Activated T-cell treated with anti-CD3 and anti-CD28 coated beads, Interleukin-2, amount 50 U/mL, for 4 hours (primary cell): ENCODE results near the gene TMSB4X. TPM values are rescaled to one million over a fixed set of nuclear protein-coding genes. Genes with fewer than 3 reads are reported as not detected.
A peak's percentile ranks its signal among the peaks of the same experiment; 100 is the strongest.
"Not testable (repeated sequence)": the region's sequence is repeated elsewhere in the genome, so short reads cannot be mapped to it uniquely, and the experiment has no call there.

Experiments used
- ATAC-seq, 2 donors: fragments of 200-7000 bp; cut with Tn5 transposase; one replicate each; pipeline ENCODE4 v1.10.0; 2021
- DNase-seq: peaks from one replicate; pipeline ENCODE4 v3.0.0-alpha.2; 2020
- H3K27me3 Mint-ChIP-seq: one replicate; pipeline ENCODE4 v1.8.0; 2021; ENCODE audit warnings: low read depth, mixed read lengths
- H3K36me3 Mint-ChIP-seq: one replicate; pipeline ENCODE4 v1.8.0; 2022; ENCODE audit warnings: mixed read lengths; ENCODE audit not compliant: insufficient read depth
- H3K4me1 Mint-ChIP-seq: one replicate; pipeline ENCODE4 v1.8.0; 2021; ENCODE audit warnings: low read depth, mixed read lengths
- H3K4me3 Mint-ChIP-seq: one replicate; pipeline ENCODE4 v1.8.0; 2021; ENCODE audit warnings: mild to moderate bottlenecking, moderate library complexity, mixed read lengths
- H3K9me3 Mint-ChIP-seq: one replicate; pipeline ENCODE4 v1.8.0; 2021; ENCODE audit warnings: mixed read lengths
- total RNA-seq, 3 donors: library from RNA; stranded (reverse); gene quantifications; one replicate each; pipeline ENCODE4 v1.2.1, GENCODE V29; 2021

TMSB4X gene
- total RNA-seq, 3 donors from 2014 or later: 1,344 to 1,576 (median 1,475) TPM

- not testable (repeated sequence) for H3K9me3 Mint-ChIP-seq, H3K27me3 Mint-ChIP-seq, DNase-seq, H3K4me3 Mint-ChIP-seq, H3K36me3 Mint-ChIP-seq, ATAC-seq
- peaks cover 55% of the 10 kb centered on the region for H3K4me1 Mint-ChIP-seq
These were observed 11.6 kb upstream of the TMSB4X start for GRCh38 chrX:12963210-12963850.

- H3K4me3 Mint-ChIP-seq: no peak overlapping the region
- DNase-seq (no peak), ATAC-seq (no peak)
- H3K4me1 Mint-ChIP-seq: peaks cover 56% of the 10 kb centered on the region
- H3K36me3 Mint-ChIP-seq: no peaks in the 10 kb centered on the region
- H3K27me3 Mint-ChIP-seq: no peaks in the 10 kb centered on the region
- no peaks in the 10 kb centered on the region for H3K9me3 Mint-ChIP-seq
These were observed 9.6 kb upstream of the TMSB4X start for GRCh38 chrX:12965131-12965940.

GRCh38 chrX:12966151-12966550 is 8.8 kb upstream of the TMSB4X start:
- no peak for DNase-seq
- ATAC-seq: no peak

GRCh38 chrX:12967711-12968465 is 7.0 kb upstream of the TMSB4X start:
- ATAC-seq (peak; percentile 44 to 56), DNase-seq (no peak)
- Mint-ChIP-seq H3K4me3 (peak overlapping the region; percentile 73), H3K9me3 (no peaks in the 10 kb centered on the region), H3K27me3 (no peaks in the 10 kb centered on the region), H3K36me3 (no peaks in the 10 kb centered on the region), H3K4me1 (peaks cover 54% of the 10 kb centered on the region)

More at GRCh38 chrX:12966151-12966550, 8.8 kb upstream of the TMSB4X start:
- Mint-ChIP-seq H3K4me1 (peaks cover 56% of the 10 kb centered on the region), H3K4me3 (no peak overlapping the region), H3K27me3 (no peaks in the 10 kb centered on the region), H3K36me3 (no peaks in the 10 kb centered on the region), H3K9me3 (no peaks in the 10 kb centered on the region)

- Mint-ChIP-seq H3K36me3 (peaks cover 4% of the 10 kb centered on the region), H3K4me3 (peak overlapping the region; percentile 84), H3K4me1 (peaks cover 52% of the 10 kb centered on the region), H3K9me3 (no peaks in the 10 kb centered on the region), H3K27me3 (no peaks in the 10 kb centered on the region)
- ATAC-seq (peak; percentile 28 to 29), DNase-seq (no peak)
These were observed 4.2 kb upstream of the TMSB4X start for GRCh38 chrX:12970691-12971202.

- H3K4me1 Mint-ChIP-seq: peaks cover 47% of the 10 kb centered on the region
- peak overlapping the region; percentile 84 for H3K4me3 Mint-ChIP-seq
- no peaks in the 10 kb centered on the region for H3K9me3 Mint-ChIP-seq
- no peak for ATAC-seq
- H3K27me3 Mint-ChIP-seq: no peaks in the 10 kb centered on the region
- DNase-seq: no peak
- H3K36me3 Mint-ChIP-seq: peaks cover 8% of the 10 kb centered on the region
These were observed 3.5 kb upstream of the TMSB4X start for GRCh38 chrX:12971282-12972003.

- Mint-ChIP-seq H3K27me3 (no peaks in the 10 kb centered on the region), H3K4me1 (peaks cover 44% of the 10 kb centered on the region), H3K36me3 (peaks cover 16% of the 10 kb centered on the region), H3K4me3 (peak overlapping the region; percentile 84), H3K9me3 (no peaks in the 10 kb centered on the region)
- ATAC-seq (no peak), DNase-seq (no peak)
These were observed 2.7 kb upstream of the TMSB4X start for GRCh38 chrX:12972243-12972642.

- Mint-ChIP-seq H3K36me3 (peaks cover 22% of the 10 kb centered on the region), H3K27me3 (no peaks in the 10 kb centered on the region), H3K4me1 (peaks cover 43% of the 10 kb centered on the region), H3K4me3 (peak overlapping the region; percentile 97), H3K9me3 (no peaks in the 10 kb centered on the region)
- no peak for ATAC-seq
- no peak for DNase-seq
These were observed 1.9 kb upstream of the TMSB4X start for GRCh38 chrX:12972878-12973560.

- Mint-ChIP-seq H3K4me1 (peaks cover 42% of the 10 kb centered on the region), H3K27me3 (no peaks in the 10 kb centered on the region), H3K36me3 (peaks cover 22% of the 10 kb centered on the region), H3K4me3 (peak overlapping the region; percentile 97), H3K9me3 (no peaks in the 10 kb centered on the region)
- DNase-seq: no peak
- no peak for ATAC-seq
These were observed 1.2 kb upstream of the TMSB4X start for GRCh38 chrX:12973561-12974304.

- Mint-ChIP-seq H3K4me1 (peaks cover 43% of the 10 kb centered on the region), H3K4me3 (peak overlapping the region; percentile 97), H3K36me3 (peaks cover 22% of the 10 kb centered on the region), H3K9me3 (no peaks in the 10 kb centered on the region), H3K27me3 (no peaks in the 10 kb centered on the region)
- no peak for DNase-seq
- peak; percentile 52 to 55 for ATAC-seq
These were observed 560 bp upstream of the TMSB4X start for GRCh38 chrX:12974305-12974795.

- peak overlapping the region; percentile 97 for H3K4me3 Mint-ChIP-seq
- peaks cover 22% of the 10 kb centered on the region for H3K36me3 Mint-ChIP-seq
- no peaks in the 10 kb centered on the region for H3K9me3 Mint-ChIP-seq
- H3K4me1 Mint-ChIP-seq: peaks cover 42% of the 10 kb centered on the region
- H3K27me3 Mint-ChIP-seq: no peaks in the 10 kb centered on the region
- DNase-seq (no peak), ATAC-seq (no peak)
These were observed 708 bp downstream of the TMSB4X start for GRCh38 chrX:12975670-12975965.

GRCh38 chrX:12975991-12976558 is 1.2 kb downstream of the TMSB4X start:
- Mint-ChIP-seq H3K4me1 (peaks cover 41% of the 10 kb centered on the region), H3K9me3 (no peaks in the 10 kb centered on the region), H3K36me3 (peaks cover 22% of the 10 kb centered on the region), H3K4me3 (peak overlapping the region; percentile 97), H3K27me3 (no peaks in the 10 kb centered on the region)
- ATAC-seq (no peak), DNase-seq (no peak)
